Activated T-cell treated with anti-CD3 and anti-CD28 coated beads, Interleukin-2, amount 50 U/mL, for 24 hours (primary cell): Measurements from ENCODE around the gene ARAF.
A peak's percentile ranks its signal among the peaks of the same experiment; 100 is the strongest.

ENCODE experiments used
- DNase-seq: peaks from one replicate; pipeline ENCODE4 v3.0.0-alpha.2; 2020
- H3K27ac Mint-ChIP-seq: 2 replicates; pipeline ENCODE4 v1.8.0; 2020; ENCODE audit warnings: mild to moderate bottlenecking, mixed read lengths
- H3K27me3 Mint-ChIP-seq: 2 replicates; pipeline ENCODE4 v1.8.0; 2020; ENCODE audit warnings: mixed read lengths
- H3K36me3 Mint-ChIP-seq: 2 replicates; pipeline ENCODE4 v1.8.0; 2020; ENCODE audit warnings: low read depth, mixed read lengths
- H3K4me1 Mint-ChIP-seq: 2 replicates; pipeline ENCODE4 v1.8.0; 2020; ENCODE audit warnings: low read depth, mixed read lengths
- H3K4me3 Mint-ChIP-seq: 2 replicates; pipeline ENCODE4 v1.8.0; 2020; ENCODE audit warnings: mild to moderate bottlenecking, moderate library complexity, mixed read lengths
- H3K9me3 Mint-ChIP-seq: 2 replicates; pipeline ENCODE4 v1.8.0; 2020; ENCODE audit warnings: mixed read lengths

ARAF gene

DNA sequence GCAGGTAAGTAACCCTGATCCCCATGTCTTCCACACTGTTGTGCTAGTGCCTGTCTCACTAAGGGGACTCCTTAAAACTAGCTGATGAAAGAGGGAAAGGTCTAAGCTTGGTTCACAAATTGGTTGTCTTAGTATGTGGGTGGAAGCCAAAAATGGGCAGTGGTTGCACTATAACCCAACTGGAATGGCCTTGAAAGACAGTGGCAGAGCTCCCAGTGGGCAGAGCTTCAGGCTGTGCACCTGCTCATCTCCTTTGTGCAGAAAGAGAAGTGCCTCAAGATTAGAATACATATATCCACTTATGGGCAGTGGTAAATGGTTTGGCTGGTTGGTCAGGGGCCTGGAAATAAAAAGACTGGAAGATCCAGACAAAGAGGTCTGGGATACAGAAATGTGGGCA is 51.4 kb downstream of the ARAF start:
- Mint-ChIP-seq H3K36me3 (no peaks in the 10 kb centered on the region), H3K4me1 (peaks cover 2% of the 10 kb centered on the region)

DNA sequence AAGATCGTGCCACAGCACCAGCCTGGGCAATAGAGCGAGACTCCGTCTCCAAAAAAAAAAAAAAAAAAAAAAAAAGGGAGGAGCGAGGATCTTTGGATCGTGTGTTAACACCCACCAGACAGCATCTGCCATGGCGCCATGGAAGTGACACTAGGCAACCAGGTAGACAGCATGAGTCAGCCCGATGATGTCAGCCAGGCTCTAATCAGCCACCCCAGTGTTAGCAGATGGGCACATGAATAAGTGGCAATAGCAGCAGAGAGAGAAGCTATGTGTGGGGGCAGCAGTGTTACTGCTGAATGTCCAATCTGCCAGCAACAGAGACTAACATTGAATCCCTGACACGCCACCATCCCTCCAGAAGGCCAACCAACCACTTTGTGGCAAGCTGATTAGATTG is 52.1 kb downstream of the ARAF start:
- H3K36me3 Mint-ChIP-seq, result no peaks in the 10 kb centered on the region
- H3K4me3 Mint-ChIP-seq, result no peak overlapping the region
- H3K27me3 Mint-ChIP-seq, result peaks cover 18% of the 10 kb centered on the region
- H3K4me1 Mint-ChIP-seq, result peaks cover 2% of the 10 kb centered on the region
- no peak for DNase-seq
- H3K27ac Mint-ChIP-seq, result no peak overlapping the region
- H3K9me3 Mint-ChIP-seq, result no peaks in the 10 kb centered on the region

More for the DNA sequence above, 51.4 kb downstream of the ARAF start:
- no peak for DNase-seq
- Mint-ChIP-seq H3K4me3 (no peak overlapping the region), H3K9me3 (no peaks in the 10 kb centered on the region), H3K27ac (no peak overlapping the region), H3K27me3 (peaks cover 17% of the 10 kb centered on the region)

DNA sequence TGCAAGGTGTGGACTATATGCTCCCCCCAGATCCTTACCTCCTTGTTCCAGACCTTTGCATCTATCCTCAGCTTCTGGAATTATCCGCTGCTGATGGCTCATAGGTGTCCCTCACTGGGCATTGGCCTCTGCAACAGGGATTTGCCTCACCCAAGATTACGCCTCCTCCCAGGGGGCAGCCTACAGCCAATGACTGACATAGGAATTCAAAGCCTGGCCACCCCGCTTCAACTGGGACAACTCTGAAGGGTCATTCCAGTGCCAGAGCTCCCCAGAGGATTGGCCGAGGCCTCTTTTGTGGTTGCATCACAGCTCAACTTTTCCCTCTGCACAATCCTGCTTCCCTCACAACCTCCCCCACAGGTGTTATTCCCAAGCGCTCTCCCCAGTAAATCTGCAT is 53.6 kb downstream of the ARAF start:
- Mint-ChIP-seq H3K9me3 (no peaks in the 10 kb centered on the region), H3K4me1 (no peaks in the 10 kb centered on the region)
- no peak for DNase-seq

DNA sequence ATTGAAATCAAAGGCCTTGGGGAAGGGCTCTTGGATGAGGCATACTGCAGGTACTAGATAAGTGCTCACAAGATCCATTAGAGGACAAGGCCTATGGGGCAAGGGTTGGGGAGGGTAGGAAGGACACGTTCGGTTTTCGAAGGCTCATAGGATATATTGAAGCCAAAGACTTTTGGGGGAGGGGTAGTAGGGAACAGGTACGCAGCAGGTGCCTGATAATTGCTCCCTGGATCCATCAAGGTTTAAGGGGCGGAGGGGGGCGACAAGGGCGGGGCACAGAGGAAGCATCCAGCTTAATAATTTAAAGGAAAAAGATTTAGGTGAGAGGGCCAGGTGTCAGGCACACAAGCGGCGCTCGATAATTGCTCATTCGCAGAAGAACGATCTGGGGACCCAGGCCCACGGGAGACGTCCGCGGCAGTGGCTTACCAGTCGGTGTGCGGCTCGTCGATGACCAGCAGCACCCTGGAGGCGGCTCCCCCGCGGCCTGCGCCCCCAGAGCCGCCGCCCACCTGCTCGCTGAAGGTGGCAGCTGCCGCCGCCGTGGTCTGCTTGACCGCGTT is 58.0 kb downstream of the ARAF start:
- H3K9me3 Mint-ChIP-seq, result no peaks in the 10 kb centered on the region
- peaks cover 24% of the 10 kb centered on the region for H3K27me3 Mint-ChIP-seq
- H3K4me1 Mint-ChIP-seq, result peaks cover 11% of the 10 kb centered on the region
- no peak overlapping the region for H3K27ac Mint-ChIP-seq
- no peaks in the 10 kb centered on the region for H3K36me3 Mint-ChIP-seq
- DNase-seq, result no peak
- H3K4me3 Mint-ChIP-seq, result peak overlapping the region; percentile 11

More for the DNA sequence above, 53.6 kb downstream of the ARAF start:
- Mint-ChIP-seq H3K4me3 (no peak overlapping the region), H3K27ac (no peak overlapping the region), H3K36me3 (no peaks in the 10 kb centered on the region), H3K27me3 (peaks cover 23% of the 10 kb centered on the region)

DNA sequence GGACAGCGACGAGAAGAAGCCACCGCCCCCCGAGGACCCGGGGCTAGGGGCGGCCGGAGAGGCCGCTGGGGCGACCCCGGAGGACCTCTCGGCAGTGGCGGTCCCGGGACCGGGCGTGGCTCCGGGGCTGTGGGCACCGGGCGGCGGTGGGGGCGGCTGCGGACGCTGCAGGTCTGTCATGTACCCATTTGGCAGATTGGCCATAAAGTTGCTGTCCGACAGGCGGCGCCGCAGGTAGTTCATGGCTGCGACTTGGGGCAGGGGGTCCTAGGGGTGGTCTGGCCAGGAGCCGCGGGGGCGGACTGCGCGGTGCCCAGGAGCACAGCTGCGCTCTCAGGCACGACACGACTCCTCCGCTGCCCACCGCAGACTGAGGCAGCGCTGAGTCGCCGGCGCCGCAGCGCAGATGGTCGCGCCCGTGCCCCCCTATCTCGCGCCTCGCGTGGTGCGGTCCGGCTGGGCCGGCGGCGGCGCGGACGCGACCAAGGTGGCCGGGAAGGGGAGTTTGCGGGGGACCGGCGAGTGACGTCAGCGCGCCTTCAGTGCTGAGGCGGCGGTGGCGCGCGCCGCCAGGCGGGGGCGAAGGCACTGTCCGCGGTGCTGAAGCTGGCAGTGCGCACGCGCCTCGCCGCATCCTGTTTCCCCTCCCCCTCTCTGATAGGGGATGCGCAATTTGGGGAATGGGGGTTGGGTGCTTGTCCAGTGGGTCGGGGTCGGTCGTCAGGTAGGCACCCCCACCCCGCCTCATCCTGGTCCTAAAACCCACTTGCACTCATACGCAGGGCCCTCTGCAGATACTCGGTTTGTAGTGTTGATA is 58.7 kb downstream of the ARAF start, which contains the start of gene SYN1:
Gene SYN1, minus strand, starts transcription at position 372 of the 817 bp plus-strand sequence. Its CDS starts 129 bp downstream, at position 243.
- Mint-ChIP-seq H3K9me3 (no peaks in the 10 kb centered on the region), H3K4me3 (peak within 1 kb of the TSS; percentile 45), H3K4me1 (peaks cover 14% of the 10 kb centered on the region), H3K27me3 (peaks cover 28% of the 10 kb centered on the region), H3K36me3 (no peaks in the 10 kb centered on the region), H3K27ac (no peak within 1 kb of the TSS)
- peak; percentile 85 for DNase-seq

DNA sequence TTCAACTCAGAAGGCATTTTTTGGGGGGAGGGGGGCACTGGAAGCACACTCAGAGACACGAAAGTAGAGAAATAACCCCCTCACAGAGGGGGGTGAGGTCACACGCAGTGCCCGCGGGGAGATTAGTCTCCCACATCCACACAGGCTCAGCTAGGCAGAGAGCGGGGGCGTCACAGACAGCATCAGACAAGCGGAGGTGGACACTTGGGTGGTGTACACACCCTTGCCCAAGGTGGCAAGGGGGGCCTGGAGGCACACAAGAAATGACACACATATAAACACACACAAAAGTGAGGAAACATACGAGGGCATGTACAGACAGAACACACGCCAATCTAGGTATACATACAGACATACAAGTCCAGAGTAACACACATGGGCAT is 59.3 kb downstream of the ARAF start:
- H3K36me3 Mint-ChIP-seq, result no peaks in the 10 kb centered on the region
- DNase-seq, result no peak
- H3K9me3 Mint-ChIP-seq, result no peaks in the 10 kb centered on the region
- H3K27me3 Mint-ChIP-seq, result peaks cover 32% of the 10 kb centered on the region
- H3K4me3 Mint-ChIP-seq, result no peak overlapping the region
- no peak overlapping the region for H3K27ac Mint-ChIP-seq
- peaks cover 14% of the 10 kb centered on the region for H3K4me1 Mint-ChIP-seq
